HCT116 (cell line): ENCODE measurements around the gene CTXND1. TPM values are rescaled to one million over a fixed set of nuclear protein-coding genes. Genes with fewer than 3 reads are reported as not detected.

Experiments used
- ATAC-seq: fragments of 200-7000 bp; cut with Tn5 transposase; 2 replicates; pipeline ENCODE4 v1.9.1; 2020; ENCODE audit warnings: mild to moderate bottlenecking, moderate library complexity
- BruUV-seq: library from RNA; stranded (reverse); fragments of 400-500 nt; replicated peaks from 2 replicates; lab custom pipeline; 2021; lab: Mats Ljungman, UMichigan
- CTCF ChIA-PET: fragments of 300-600 bp; sonication (Branson Sonifier 250); formaldehyde crosslinking; loops from one replicate; lab custom pipeline; 2021; ENCODE audit warnings: antibody characterized with exemption; lab: Charles Lee
- POLR2A ChIA-PET: fragments of 300-600, 350-600 bp; sonication (Branson Sonifier 250); formaldehyde crosslinking; loops from one replicate; lab custom pipeline; 2021; ENCODE audit warnings: antibody characterized with exemption; lab: Charles Lee
- RAD21 ChIA-PET, 2 experiments: fragments of 300-600 bp; sonication (Branson Sonifier 250); formaldehyde crosslinking; loops; one replicate each; lab custom pipeline; 2023; ENCODE audit warnings: low total read pairs in 2 of 2; ENCODE audit not compliant: uncharacterized antibody in 2 of 2, unreplicated experiment in 2 of 2, low non-redundant PET in 1 of 2; lab: Charles Lee
- DNase-seq: peaks from one replicate; pipeline ENCODE4 v3.0.0-alpha.2; 2010; ENCODE audit warnings: low read depth, low spot score
- H2AFZ ChIP-seq: fragments of 200-600 bp; shearing (Covaris generic), sonication (generic); 2 replicates; pipeline ENCODE4 v1.6.1; 2017; ENCODE audit warnings: low read depth, mixed run types, mixed read lengths, antibody characterized with exemption, low read length; ENCODE audit not compliant: poor library complexity, severe bottlenecking
- H3K27ac ChIP-seq: 2 replicates; pipeline ENCODE4 v1.5.1; 2012; ENCODE audit warnings: low read depth, low read length
- H3K27me3 ChIP-seq: fragments of 200-600 bp; sonication (generic); 2 replicates; pipeline ENCODE4 v1.6.1; 2016; ENCODE audit warnings: mixed run types, low read length, mixed read lengths; ENCODE audit not compliant: insufficient read depth
- H3K36me3 ChIP-seq, 2 experiments: fragments of 200-500 bp in 1 of 2; fragments of 200-600 bp in 1 of 2; sonication (Bioruptor generic) in 1 of 2; sonication (generic) in 1 of 2; 2 replicates each; pipeline versions ENCODE4 v1.5.1 to v1.6.1; 2014 to 2016; ENCODE audit warnings: low read length in 2 of 2, inconsistent platforms in 1 of 2, mixed read lengths in 1 of 2, mixed run types in 1 of 2; ENCODE audit not compliant: insufficient read depth in 2 of 2, control insufficient read depth in 1 of 2
- H3K4me1 ChIP-seq, 2 experiments: fragments of 200-600 bp in 1 of 2; sonication (generic) in 1 of 2; 2 replicates each; pipeline versions ENCODE4 v1.5.1 to v1.6.1; 2012 to 2017; ENCODE audit warnings: low read length in 2 of 2, inconsistent platforms in 1 of 2, mild to moderate bottlenecking in 1 of 2, mixed read lengths in 1 of 2, mixed run types in 1 of 2, moderate library complexity in 1 of 2; ENCODE audit not compliant: insufficient read depth in 2 of 2, control insufficient read depth in 1 of 2
- H3K4me2 ChIP-seq: fragments of 200-600 bp; sonication (generic); 2 replicates; pipeline ENCODE4 v1.6.1; 2017; ENCODE audit warnings: mixed run types, low read length, mixed read lengths
- H3K4me3 ChIP-seq, 2 experiments: fragments of 200-600 bp in 1 of 2; sonication (generic) in 1 of 2; replicated peaks in 1 of 2; 2 replicates each; pipeline ENCODE4 v1.5.1; 2011 to 2016; ENCODE audit warnings: low read length in 2 of 2, control low read depth in 1 of 2, low read depth in 1 of 2, mild to moderate bottlenecking in 1 of 2, mixed read lengths in 1 of 2, mixed run types in 1 of 2
- H3K79me2 ChIP-seq: fragments of 200-600 bp; sonication (generic); 2 replicates; pipeline ENCODE4 v1.6.1; 2017; ENCODE audit warnings: mild to moderate bottlenecking, mixed run types, low read length, moderate library complexity, mixed read lengths; ENCODE audit not compliant: insufficient read depth
- H3K9ac ChIP-seq: fragments of 200-600 bp; sonication (generic); 2 replicates; pipeline ENCODE4 v1.6.1; 2016; ENCODE audit warnings: low read length, mixed read lengths
- H3K9me2 ChIP-seq: fragments of 200-600 bp; sonication (generic), shearing (Covaris generic); 2 replicates; pipeline ENCODE4 v1.6.1; 2017; ENCODE audit warnings: mixed run types, mild to moderate bottlenecking, moderate library complexity; ENCODE audit not compliant: insufficient read depth
- H3K9me3 ChIP-seq, 2 experiments: fragments of 200-500 bp in 1 of 2; fragments of 200-600 bp in 1 of 2; sonication (Bioruptor generic) in 1 of 2; sonication (generic) in 1 of 2; 2 replicates each; pipeline ENCODE4 v1.6.1; 2014 to 2017; ENCODE audit warnings: low read length in 2 of 2, mixed read lengths in 2 of 2, inconsistent platforms in 1 of 2, low read depth in 1 of 2, mild to moderate bottlenecking in 1 of 2, mixed run types in 1 of 2, moderate library complexity in 1 of 2; ENCODE audit not compliant: control insufficient read depth in 1 of 2, insufficient read depth in 1 of 2
- H4K20me1 ChIP-seq: fragments of 200-600 bp; sonication (generic), shearing (Covaris generic); 2 replicates; pipeline ENCODE4 v1.6.1; 2017; ENCODE audit warnings: mixed run types, mild to moderate bottlenecking, moderate library complexity; ENCODE audit not compliant: insufficient read depth
- EZH2 ChIP-seq: fragments of 200-600 bp; sonication (generic); IDR thresholded peaks from 2 replicates; pipeline ENCODE4 v1.6.1; 2017; ENCODE audit warnings: antibody characterized with exemption, mixed run types
- POLR2A ChIP-seq: IDR thresholded peaks from 2 replicates; pipeline ENCODE4 v1.7.0; 2011; ENCODE audit warnings: borderline replicate concordance; ENCODE audit not compliant: insufficient read depth, insufficient read length; ENCODE audit errors: extremely low read depth
- POLR2AphosphoS5 ChIP-seq: IDR thresholded peaks from 2 replicates; pipeline ENCODE4 v1.6.1; 2011; ENCODE audit warnings: mild to moderate bottlenecking, low read depth, low read length, moderate library complexity
- intact Hi-C: fragments of 100-400 bp; cut with micrococcal nuclease; formaldehyde crosslinking; loops from 2 replicates; pipeline ENCODE4 v1.10.0; 2022
- total RNA-seq: library from RNA; stranded (reverse); gene quantifications from one replicate; pipeline ENCODE4 v1.2.1, GENCODE V29; 2021; ENCODE audit not compliant: unreplicated experiment
- TF ChIP-seq, protein P1 (sequence below): IDR thresholded peaks from 2 replicates; pipeline ENCODE4 v1.6.1; 2012
- TF ChIP-seq, protein P2 (sequence below): IDR thresholded peaks from 2 replicates; pipeline ENCODE4 v1.6.1; 2011; ENCODE audit warnings: mild to moderate bottlenecking, low read length, moderate library complexity; ENCODE audit not compliant: insufficient replicate concordance; ENCODE audit errors: extremely low read depth
- TF ChIP-seq, protein P3 (sequence below): IDR thresholded peaks from 2 replicates; pipeline ENCODE4 v1.6.1; 2012
- TF ChIP-seq, protein P4 (sequence below), 3 experiments: fragments of 200-600 bp in 1 of 3; sonication (generic) in 1 of 3; IDR thresholded peaks in 2 of 3; conservative IDR thresholded peaks in 1 of 3; 2 replicates each; pipeline ENCODE4 v1.5.1; 2012 to 2017; ENCODE audit warnings: low read depth in 2 of 3, low read length in 2 of 3, antibody characterized with exemption in 1 of 3, borderline replicate concordance in 1 of 3, control low read depth in 1 of 3, mild to moderate bottlenecking in 1 of 3, mixed read lengths in 1 of 3, mixed run types in 1 of 3, moderate library complexity in 1 of 3; ENCODE audit not compliant: insufficient read depth in 1 of 3

CTXND1 gene
- total RNA-seq, 1 experiment from 2014 or later, result not detected

DNA sequence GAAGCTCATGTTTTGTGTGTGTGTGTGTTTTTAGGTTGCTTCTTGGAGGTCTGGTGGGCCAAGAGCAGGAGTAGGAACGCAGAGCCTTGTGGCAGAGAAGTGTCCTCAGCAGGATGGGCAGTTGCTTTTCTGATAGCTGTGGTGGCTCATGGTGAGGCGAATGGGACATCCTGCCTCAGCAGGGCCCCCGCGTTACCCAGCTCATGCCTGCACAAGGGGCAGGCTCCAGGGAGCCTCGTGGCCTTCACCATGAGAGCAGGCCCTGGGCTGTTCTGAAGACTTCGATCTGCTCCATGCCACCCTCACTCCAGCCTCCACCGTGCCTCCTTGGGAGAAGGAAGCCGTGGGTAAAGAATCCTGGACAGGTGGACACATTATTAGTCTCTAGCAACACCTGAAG is 33.4 kb upstream of the CTXND1 start:
- no TSS peak for BruUV-seq
- Histone ChIP-seq H3K4me3 (no peak overlapping the region), H3K27ac (no peak overlapping the region), H3K36me3 (no peaks in the 10 kb centered on the region), H3K9me2 (no peaks in the 10 kb centered on the region), H3K4me1 (0 out of 4 replicates have a peak, but pooled peaks cover 0 to 2% of the 10 kb centered on the region in 2 experiments), H3K4me2 (no peak overlapping the region), H3K79me2 (no peaks in the 10 kb centered on the region), H3K27me3 (0 out of 2 replicates have a peak, but pooled peaks cover 2% of the 10 kb centered on the region), H3K9me3 (no peaks in the 10 kb centered on the region), H3K9ac (no peak overlapping the region), H2AFZ (no peak overlapping the region), H4K20me1 (no peaks in the 10 kb centered on the region)
- POLR2A ChIA-PET, result no interaction called here
- CTCF ChIA-PET, result no interaction called here
- RAD21 ChIA-PET, result no interaction called here
- intact Hi-C loops, result no loop called here
- DNase-seq (no peak), ATAC-seq (no peak)
- TF ChIP-seq EZH2, result no peak
- TF ChIP-seq POLR2AphosphoS5, result no peak
- TF ChIP-seq POLR2A, result no peak
- TF ChIP-seq, protein P1, sequence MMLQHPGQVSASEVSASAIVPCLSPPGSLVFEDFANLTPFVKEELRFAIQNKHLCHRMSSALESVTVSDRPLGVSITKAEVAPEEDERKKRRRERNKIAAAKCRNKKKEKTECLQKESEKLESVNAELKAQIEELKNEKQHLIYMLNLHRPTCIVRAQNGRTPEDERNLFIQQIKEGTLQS, result no peak
- TF ChIP-seq, protein P2, sequence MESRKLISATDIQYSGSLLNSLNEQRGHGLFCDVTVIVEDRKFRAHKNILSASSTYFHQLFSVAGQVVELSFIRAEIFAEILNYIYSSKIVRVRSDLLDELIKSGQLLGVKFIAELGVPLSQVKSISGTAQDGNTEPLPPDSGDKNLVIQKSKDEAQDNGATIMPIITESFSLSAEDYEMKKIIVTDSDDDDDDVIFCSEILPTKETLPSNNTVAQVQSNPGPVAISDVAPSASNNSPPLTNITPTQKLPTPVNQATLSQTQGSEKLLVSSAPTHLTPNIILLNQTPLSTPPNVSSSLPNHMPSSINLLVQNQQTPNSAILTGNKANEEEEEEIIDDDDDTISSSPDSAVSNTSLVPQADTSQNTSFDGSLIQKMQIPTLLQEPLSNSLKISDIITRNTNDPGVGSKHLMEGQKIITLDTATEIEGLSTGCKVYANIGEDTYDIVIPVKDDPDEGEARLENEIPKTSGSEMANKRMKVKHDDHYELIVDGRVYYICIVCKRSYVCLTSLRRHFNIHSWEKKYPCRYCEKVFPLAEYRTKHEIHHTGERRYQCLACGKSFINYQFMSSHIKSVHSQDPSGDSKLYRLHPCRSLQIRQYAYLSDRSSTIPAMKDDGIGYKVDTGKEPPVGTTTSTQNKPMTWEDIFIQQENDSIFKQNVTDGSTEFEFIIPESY, result no peak
- TF ChIP-seq, protein P3, sequence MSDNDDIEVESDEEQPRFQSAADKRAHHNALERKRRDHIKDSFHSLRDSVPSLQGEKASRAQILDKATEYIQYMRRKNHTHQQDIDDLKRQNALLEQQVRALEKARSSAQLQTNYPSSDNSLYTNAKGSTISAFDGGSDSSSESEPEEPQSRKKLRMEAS, result no peak
- TF ChIP-seq, protein P4, sequence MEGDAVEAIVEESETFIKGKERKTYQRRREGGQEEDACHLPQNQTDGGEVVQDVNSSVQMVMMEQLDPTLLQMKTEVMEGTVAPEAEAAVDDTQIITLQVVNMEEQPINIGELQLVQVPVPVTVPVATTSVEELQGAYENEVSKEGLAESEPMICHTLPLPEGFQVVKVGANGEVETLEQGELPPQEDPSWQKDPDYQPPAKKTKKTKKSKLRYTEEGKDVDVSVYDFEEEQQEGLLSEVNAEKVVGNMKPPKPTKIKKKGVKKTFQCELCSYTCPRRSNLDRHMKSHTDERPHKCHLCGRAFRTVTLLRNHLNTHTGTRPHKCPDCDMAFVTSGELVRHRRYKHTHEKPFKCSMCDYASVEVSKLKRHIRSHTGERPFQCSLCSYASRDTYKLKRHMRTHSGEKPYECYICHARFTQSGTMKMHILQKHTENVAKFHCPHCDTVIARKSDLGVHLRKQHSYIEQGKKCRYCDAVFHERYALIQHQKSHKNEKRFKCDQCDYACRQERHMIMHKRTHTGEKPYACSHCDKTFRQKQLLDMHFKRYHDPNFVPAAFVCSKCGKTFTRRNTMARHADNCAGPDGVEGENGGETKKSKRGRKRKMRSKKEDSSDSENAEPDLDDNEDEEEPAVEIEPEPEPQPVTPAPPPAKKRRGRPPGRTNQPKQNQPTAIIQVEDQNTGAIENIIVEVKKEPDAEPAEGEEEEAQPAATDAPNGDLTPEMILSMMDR (IDR thresholded peaks at IDR 0.05 in 2 of 3, conservative IDR thresholded peaks at IDR 0.05 in 1 of 3; ENCODE audit: borderline replicate concordance in 1 of 3, insufficient read depth in 1 of 3, low read depth in 2 of 3, low read length in 2 of 3), result no peak
